ENCODE measurements around the gene LCN6. TPM values are rescaled to one million over a fixed set of nuclear protein-coding genes. Genes with fewer than 3 reads are reported as not detected.

LCN6 gene
- total and polyA plus RNA-seq, 2 of the 13 experiments (the other 11 are each of a cell fraction or from before 2014, with no cell fraction given) = not detected

DNA sequence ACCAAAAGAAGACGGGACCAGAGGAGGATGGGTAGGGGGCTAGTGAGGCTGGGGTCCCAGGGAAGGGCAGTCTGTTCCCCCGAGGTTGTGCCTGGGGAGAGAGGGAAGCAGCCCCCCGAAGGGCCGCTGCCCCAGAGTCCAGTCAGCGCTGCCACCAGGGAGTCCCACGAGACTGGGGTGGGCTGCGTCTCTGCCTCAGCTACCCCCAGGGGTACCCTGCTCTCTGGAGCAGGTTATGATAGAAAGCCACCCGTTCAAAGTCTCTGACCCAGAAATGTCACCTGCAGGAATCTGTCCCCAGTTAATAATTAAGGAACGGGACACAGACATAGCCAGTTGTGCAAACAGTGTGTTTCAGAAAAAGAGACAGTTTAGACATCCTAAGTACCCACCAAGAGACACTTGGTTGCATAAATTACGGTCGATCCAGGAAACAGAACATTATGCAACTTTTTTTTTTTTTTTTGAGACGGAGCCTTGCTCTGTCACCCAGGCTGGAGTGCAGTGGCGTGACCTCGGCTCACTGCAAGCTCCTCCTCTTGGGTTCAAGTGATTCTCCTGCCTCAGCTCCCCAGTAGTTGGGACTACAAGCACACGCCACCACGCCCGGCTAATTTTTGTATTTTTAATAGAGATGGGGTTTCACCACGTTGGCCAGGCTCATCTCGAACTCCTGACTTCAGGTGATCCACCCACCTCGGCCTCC is 50.4 kb downstream of the LCN6 start (continued):
- TF ChIP-seq, protein P1, sequence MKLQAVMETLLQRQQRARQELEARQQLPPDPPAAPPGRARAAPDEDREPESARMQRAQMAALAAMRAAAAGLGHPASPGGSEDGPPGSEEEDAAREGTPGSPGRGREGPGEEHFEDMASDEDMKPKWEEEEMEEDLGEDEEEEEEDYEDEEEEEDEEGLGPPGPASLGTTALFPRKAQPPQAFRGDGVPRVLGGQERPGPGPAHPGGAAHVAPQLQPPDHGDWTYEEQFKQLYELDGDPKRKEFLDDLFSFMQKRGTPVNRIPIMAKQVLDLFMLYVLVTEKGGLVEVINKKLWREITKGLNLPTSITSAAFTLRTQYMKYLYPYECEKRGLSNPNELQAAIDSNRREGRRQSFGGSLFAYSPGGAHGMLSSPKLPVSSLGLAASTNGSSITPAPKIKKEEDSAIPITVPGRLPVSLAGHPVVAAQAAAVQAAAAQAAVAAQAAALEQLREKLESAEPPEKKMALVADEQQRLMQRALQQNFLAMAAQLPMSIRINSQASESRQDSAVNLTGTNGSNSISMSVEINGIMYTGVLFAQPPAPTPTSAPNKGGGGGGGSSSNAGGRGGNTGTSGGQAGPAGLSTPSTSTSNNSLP (IDR thresholded peaks at IDR 0.05; ENCODE audit: low read depth, low read length) = no peak
- TF ChIP-seq, protein P2, sequence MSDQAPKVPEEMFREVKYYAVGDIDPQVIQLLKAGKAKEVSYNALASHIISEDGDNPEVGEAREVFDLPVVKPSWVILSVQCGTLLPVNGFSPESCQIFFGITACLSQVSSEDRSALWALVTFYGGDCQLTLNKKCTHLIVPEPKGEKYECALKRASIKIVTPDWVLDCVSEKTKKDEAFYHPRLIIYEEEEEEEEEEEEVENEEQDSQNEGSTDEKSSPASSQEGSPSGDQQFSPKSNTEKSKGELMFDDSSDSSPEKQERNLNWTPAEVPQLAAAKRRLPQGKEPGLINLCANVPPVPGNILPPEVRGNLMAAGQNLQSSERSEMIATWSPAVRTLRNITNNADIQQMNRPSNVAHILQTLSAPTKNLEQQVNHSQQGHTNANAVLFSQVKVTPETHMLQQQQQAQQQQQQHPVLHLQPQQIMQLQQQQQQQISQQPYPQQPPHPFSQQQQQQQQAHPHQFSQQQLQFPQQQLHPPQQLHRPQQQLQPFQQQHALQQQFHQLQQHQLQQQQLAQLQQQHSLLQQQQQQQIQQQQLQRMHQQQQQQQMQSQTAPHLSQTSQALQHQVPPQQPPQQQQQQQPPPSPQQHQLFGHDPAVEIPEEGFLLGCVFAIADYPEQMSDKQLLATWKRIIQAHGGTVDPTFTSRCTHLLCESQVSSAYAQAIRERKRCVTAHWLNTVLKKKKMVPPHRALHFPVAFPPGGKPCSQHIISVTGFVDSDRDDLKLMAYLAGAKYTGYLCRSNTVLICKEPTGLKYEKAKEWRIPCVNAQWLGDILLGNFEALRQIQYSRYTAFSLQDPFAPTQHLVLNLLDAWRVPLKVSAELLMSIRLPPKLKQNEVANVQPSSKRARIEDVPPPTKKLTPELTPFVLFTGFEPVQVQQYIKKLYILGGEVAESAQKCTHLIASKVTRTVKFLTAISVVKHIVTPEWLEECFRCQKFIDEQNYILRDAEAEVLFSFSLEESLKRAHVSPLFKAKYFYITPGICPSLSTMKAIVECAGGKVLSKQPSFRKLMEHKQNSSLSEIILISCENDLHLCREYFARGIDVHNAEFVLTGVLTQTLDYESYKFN (CRISPR knock-in tag; conservative IDR thresholded peaks at IDR 0.05) = peak; percentile 74
- TF ChIP-seq, protein P3, sequence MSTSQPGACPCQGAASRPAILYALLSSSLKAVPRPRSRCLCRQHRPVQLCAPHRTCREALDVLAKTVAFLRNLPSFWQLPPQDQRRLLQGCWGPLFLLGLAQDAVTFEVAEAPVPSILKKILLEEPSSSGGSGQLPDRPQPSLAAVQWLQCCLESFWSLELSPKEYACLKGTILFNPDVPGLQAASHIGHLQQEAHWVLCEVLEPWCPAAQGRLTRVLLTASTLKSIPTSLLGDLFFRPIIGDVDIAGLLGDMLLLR (CRISPR knock-in tag; IDR thresholded peaks at IDR 0.05) = no peak
- TF ChIP-seq, protein P4, sequence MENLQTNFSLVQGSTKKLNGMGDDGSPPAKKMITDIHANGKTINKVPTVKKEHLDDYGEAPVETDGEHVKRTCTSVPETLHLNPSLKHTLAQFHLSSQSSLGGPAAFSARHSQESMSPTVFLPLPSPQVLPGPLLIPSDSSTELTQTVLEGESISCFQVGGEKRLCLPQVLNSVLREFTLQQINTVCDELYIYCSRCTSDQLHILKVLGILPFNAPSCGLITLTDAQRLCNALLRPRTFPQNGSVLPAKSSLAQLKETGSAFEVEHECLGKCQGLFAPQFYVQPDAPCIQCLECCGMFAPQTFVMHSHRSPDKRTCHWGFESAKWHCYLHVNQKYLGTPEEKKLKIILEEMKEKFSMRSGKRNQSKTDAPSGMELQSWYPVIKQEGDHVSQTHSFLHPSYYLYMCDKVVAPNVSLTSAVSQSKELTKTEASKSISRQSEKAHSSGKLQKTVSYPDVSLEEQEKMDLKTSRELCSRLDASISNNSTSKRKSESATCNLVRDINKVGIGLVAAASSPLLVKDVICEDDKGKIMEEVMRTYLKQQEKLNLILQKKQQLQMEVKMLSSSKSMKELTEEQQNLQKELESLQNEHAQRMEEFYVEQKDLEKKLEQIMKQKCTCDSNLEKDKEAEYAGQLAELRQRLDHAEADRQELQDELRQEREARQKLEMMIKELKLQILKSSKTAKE (CRISPR knock-in tag; IDR thresholded peaks at IDR 0.05; ENCODE audit: borderline replicate concordance) = peak; percentile 94
- TF ChIP-seq ZNF343 (CRISPR knock-in tag; IDR thresholded peaks at IDR 0.05) (no peak), SALL1 (CRISPR knock-in tag; IDR thresholded peaks at IDR 0.05) (peak; percentile 8; the same call in 1 of the 2 replicates), SNAPC2 (CRISPR knock-in tag; IDR thresholded peaks at IDR 0.05) (no peak), PHF21A (CRISPR knock-in tag; IDR thresholded peaks at IDR 0.05) (peak; percentile 78), PHF8 (CRISPR knock-in tag; IDR thresholded peaks at IDR 0.05) (peak; percentile 35; the same call in 1 of the 2 replicates), FOSL1 (CRISPR knock-in tag; IDR thresholded peaks at IDR 0.05; ENCODE audit: borderline replicate concordance) (no peak), FOXC1 (CRISPR knock-in tag; IDR thresholded peaks at IDR 0.05; ENCODE audit: borderline replicate concordance) (no peak), NFATC3 (CRISPR knock-in tag; IDR thresholded peaks at IDR 0.05) (no peak), MTA1 (CRISPR knock-in tag; IDR thresholded peaks at IDR 0.05; ENCODE audit: borderline replicate concordance) (no peak), TSC22D2 (CRISPR knock-in tag; IDR thresholded peaks at IDR 0.05; ENCODE audit: borderline replicate concordance) (no peak)
- TF ChIP-seq, protein P5, sequence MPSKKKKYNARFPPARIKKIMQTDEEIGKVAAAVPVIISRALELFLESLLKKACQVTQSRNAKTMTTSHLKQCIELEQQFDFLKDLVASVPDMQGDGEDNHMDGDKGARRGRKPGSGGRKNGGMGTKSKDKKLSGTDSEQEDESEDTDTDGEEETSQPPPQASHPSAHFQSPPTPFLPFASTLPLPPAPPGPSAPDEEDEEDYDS (CRISPR knock-in tag; IDR thresholded peaks at IDR 0.05) = 0 out of 2 replicates have a peak, but pooled peaks have one; percentile 12
- TF ChIP-seq, protein P6, sequence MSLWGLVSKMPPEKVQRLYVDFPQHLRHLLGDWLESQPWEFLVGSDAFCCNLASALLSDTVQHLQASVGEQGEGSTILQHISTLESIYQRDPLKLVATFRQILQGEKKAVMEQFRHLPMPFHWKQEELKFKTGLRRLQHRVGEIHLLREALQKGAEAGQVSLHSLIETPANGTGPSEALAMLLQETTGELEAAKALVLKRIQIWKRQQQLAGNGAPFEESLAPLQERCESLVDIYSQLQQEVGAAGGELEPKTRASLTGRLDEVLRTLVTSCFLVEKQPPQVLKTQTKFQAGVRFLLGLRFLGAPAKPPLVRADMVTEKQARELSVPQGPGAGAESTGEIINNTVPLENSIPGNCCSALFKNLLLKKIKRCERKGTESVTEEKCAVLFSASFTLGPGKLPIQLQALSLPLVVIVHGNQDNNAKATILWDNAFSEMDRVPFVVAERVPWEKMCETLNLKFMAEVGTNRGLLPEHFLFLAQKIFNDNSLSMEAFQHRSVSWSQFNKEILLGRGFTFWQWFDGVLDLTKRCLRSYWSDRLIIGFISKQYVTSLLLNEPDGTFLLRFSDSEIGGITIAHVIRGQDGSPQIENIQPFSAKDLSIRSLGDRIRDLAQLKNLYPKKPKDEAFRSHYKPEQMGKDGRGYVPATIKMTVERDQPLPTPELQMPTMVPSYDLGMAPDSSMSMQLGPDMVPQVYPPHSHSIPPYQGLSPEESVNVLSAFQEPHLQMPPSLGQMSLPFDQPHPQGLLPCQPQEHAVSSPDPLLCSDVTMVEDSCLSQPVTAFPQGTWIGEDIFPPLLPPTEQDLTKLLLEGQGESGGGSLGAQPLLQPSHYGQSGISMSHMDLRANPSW (CRISPR knock-in tag; IDR thresholded peaks at IDR 0.05; ENCODE audit: borderline replicate concordance) = no peak
